HepG2 (cell line): ENCODE measurements around the gene ZFYVE28. TPM values are rescaled to one million over a fixed set of nuclear protein-coding genes. Genes with fewer than 3 reads are reported as not detected.
A peak's percentile ranks its signal among the peaks of the same experiment; 100 is the strongest.

ENCODE experiments used
- ERF ChIP-seq: IDR thresholded peaks from 2 replicates; pipeline ENCODE4 v1.6.1; 2018; ENCODE audit warnings: missing biosample characterization, missing genetic modification reagents
- EZH2 ChIP-seq: conservative IDR thresholded peaks from 2 replicates; pipeline ENCODE4 v1.6.1; 2012; ENCODE audit warnings: mild to moderate bottlenecking, low read depth, low read length, moderate library complexity
- GFI1 ChIP-seq: sonication (generic); formaldehyde crosslinking; IDR thresholded peaks from 2 replicates; pipeline ENCODE4 v1.5.0; 2020; ENCODE audit warnings: missing genetic modification reagents, mild to moderate bottlenecking, borderline replicate concordance
- GLI4 ChIP-seq: sonication (generic); formaldehyde crosslinking; IDR thresholded peaks from 2 replicates; pipeline ENCODE4 v1.5.1; 2020; ENCODE audit warnings: missing genetic modification reagents, mild to moderate bottlenecking, moderate library complexity, borderline replicate concordance
- IKZF1 ChIP-seq: fragments of 450-650 bp; IDR thresholded peaks from 2 replicates; pipeline ENCODE4 v1.7.1; 2016
- MAFG ChIP-seq: sonication (generic); formaldehyde crosslinking; IDR thresholded peaks from 2 replicates; pipeline ENCODE4 v1.5.1; 2020; ENCODE audit warnings: mild to moderate bottlenecking, missing genetic modification reagents
- SATB2 ChIP-seq: sonication (generic); formaldehyde crosslinking; IDR thresholded peaks from 2 replicates; pipeline ENCODE4 v1.5.0; 2020; ENCODE audit warnings: missing genetic modification reagents
- TBX2 ChIP-seq: sonication (generic); formaldehyde crosslinking; IDR thresholded peaks from 2 replicates; pipeline ENCODE4 v1.5.0; 2020; ENCODE audit warnings: missing genetic modification reagents, mild to moderate bottlenecking, borderline replicate concordance
- TCF12 ChIP-seq, 2 experiments: fragments of 450-650 bp in 1 of 2; sonication (generic) in 1 of 2; formaldehyde crosslinking in 1 of 2; IDR thresholded peaks; 2 replicates each; pipeline versions ENCODE4 v1.6.1 to v1.8.0; 2017 to 2022; ENCODE audit warnings: antibody characterized with exemption in 1 of 2, mild to moderate bottlenecking in 1 of 2, missing genetic modification reagents in 1 of 2, moderate library complexity in 1 of 2
- TOPORS ChIP-seq: sonication (generic); formaldehyde crosslinking; IDR thresholded peaks from 2 replicates; pipeline ENCODE4 v1.8.0; 2023; ENCODE audit warnings: mild to moderate bottlenecking, missing genetic modification reagents
- ZFP36L2 ChIP-seq: sonication (generic); formaldehyde crosslinking; IDR thresholded peaks from 2 replicates; pipeline ENCODE4 v1.4.0; 2020; ENCODE audit warnings: missing genetic modification reagents
- ZNF432 ChIP-seq: sonication (generic); formaldehyde crosslinking; IDR thresholded peaks from 2 replicates; pipeline ENCODE4 v1.5.0; 2020; ENCODE audit warnings: missing genetic modification reagents, mild to moderate bottlenecking, borderline replicate concordance
- ZNF510 ChIP-seq: sonication (generic); formaldehyde crosslinking; IDR thresholded peaks from 2 replicates; pipeline ENCODE4 v1.4.0; 2020; ENCODE audit warnings: low read depth, mild to moderate bottlenecking, missing genetic modification reagents
- polyA plus RNA-seq, 8 experiments: library from polyadenylated mRNA; depleted of rRNA in 3 of 8; stranded (reverse) in 7 of 8; unstranded in 1 of 8; fragments of >200 nt; fragmentation: Illumina TruSeq in 4 of 8; extraction: Trizol in 4 of 8; gene quantifications; 2 replicates each; pipeline versions ENCODE4 v1.2.1 to v1.2.3, GENCODE V29; 2011 to 2016; ENCODE audit warnings: low read depth in 4 of 8, missing spikeins in 1 of 8, mixed read lengths in 1 of 8; ENCODE audit not compliant: insufficient read depth in 1 of 8
- total RNA-seq, 5 experiments: library from RNA; depleted of rRNA; stranded (reverse); fragments of >200 nt; fragmentation: Illumina TruSeq; extraction: Trizol; gene quantifications; 2 replicates each; pipeline ENCODE4 v1.2.3, GENCODE V29; 2016; ENCODE audit warnings: low read depth in 1 of 5
- TF ChIP-seq, protein P1 (sequence below): sonication (generic); formaldehyde crosslinking; IDR thresholded peaks from 2 replicates; pipeline ENCODE4 v1.4.0; 2020; ENCODE audit warnings: mild to moderate bottlenecking, missing genetic modification reagents
- TF ChIP-seq, protein P2 (sequence below): sonication (generic); formaldehyde crosslinking; IDR thresholded peaks from 2 replicates; pipeline ENCODE4 v1.8.1; 2023; ENCODE audit warnings: mild to moderate bottlenecking, inconsistent platforms, moderate library complexity, missing genetic modification reagents, borderline replicate concordance
- TF ChIP-seq, protein P3 (sequence below): sonication (generic); formaldehyde crosslinking; IDR thresholded peaks from 2 replicates; pipeline ENCODE4 v1.4.0; 2020; ENCODE audit warnings: mild to moderate bottlenecking, missing genetic modification reagents
- TF ChIP-seq, protein P4 (sequence below): sonication (generic); formaldehyde crosslinking; IDR thresholded peaks from 2 replicates; pipeline ENCODE4 v1.4.0; 2020; ENCODE audit warnings: mild to moderate bottlenecking, missing genetic modification reagents
- TF ChIP-seq, protein P5 (sequence below): sonication (generic); formaldehyde crosslinking; IDR thresholded peaks from 2 replicates; pipeline ENCODE4 v1.5.0; 2020; ENCODE audit warnings: missing genetic modification reagents

ZFYVE28 gene
- total and polyA plus RNA-seq, 2 of the 13 experiments (the other 11 are each of a cell fraction or from before 2014, with no cell fraction given), result 0.12 to 0.22 TPM

DNA sequence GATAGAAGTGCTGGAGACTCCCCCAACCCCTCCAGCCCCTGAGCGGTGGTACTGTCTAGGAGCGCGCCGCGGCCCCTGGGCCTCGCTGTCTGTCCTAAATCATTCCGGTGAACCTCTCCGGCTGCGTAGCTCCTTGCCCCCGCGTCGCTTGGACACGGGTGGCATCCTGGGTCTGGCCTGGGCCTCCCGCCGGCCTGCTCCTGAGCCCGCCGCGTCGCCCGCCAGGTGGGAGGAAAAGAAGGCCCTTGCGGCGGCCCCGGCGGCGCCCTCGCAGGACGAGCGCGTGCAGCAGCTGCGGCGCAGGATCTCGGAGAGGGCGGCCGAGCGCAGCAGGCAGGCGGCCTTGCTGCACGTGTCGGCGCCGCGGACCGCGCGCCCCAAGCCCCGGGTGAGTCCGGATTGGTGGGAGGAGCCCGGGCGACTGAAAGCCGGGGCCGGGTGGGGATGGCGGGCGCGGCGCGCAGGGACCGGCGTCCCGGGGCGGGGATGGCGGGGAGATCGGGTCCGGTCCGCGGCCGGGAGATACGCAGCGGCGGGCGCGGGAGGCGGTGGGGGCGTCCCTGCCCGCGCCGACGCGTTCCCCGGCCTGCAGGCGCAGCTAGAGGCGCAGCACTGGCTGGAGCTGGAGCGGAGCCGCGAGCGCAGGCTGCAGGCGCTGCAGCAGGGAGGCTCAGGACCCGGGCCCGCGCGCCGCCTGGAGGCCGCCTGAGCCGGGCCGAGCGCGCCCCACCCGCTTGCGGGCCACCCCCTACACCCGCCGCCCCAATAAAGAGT is 44.0 kb upstream of the ZFYVE28 start (continued):
- TF ChIP-seq, protein P1, sequence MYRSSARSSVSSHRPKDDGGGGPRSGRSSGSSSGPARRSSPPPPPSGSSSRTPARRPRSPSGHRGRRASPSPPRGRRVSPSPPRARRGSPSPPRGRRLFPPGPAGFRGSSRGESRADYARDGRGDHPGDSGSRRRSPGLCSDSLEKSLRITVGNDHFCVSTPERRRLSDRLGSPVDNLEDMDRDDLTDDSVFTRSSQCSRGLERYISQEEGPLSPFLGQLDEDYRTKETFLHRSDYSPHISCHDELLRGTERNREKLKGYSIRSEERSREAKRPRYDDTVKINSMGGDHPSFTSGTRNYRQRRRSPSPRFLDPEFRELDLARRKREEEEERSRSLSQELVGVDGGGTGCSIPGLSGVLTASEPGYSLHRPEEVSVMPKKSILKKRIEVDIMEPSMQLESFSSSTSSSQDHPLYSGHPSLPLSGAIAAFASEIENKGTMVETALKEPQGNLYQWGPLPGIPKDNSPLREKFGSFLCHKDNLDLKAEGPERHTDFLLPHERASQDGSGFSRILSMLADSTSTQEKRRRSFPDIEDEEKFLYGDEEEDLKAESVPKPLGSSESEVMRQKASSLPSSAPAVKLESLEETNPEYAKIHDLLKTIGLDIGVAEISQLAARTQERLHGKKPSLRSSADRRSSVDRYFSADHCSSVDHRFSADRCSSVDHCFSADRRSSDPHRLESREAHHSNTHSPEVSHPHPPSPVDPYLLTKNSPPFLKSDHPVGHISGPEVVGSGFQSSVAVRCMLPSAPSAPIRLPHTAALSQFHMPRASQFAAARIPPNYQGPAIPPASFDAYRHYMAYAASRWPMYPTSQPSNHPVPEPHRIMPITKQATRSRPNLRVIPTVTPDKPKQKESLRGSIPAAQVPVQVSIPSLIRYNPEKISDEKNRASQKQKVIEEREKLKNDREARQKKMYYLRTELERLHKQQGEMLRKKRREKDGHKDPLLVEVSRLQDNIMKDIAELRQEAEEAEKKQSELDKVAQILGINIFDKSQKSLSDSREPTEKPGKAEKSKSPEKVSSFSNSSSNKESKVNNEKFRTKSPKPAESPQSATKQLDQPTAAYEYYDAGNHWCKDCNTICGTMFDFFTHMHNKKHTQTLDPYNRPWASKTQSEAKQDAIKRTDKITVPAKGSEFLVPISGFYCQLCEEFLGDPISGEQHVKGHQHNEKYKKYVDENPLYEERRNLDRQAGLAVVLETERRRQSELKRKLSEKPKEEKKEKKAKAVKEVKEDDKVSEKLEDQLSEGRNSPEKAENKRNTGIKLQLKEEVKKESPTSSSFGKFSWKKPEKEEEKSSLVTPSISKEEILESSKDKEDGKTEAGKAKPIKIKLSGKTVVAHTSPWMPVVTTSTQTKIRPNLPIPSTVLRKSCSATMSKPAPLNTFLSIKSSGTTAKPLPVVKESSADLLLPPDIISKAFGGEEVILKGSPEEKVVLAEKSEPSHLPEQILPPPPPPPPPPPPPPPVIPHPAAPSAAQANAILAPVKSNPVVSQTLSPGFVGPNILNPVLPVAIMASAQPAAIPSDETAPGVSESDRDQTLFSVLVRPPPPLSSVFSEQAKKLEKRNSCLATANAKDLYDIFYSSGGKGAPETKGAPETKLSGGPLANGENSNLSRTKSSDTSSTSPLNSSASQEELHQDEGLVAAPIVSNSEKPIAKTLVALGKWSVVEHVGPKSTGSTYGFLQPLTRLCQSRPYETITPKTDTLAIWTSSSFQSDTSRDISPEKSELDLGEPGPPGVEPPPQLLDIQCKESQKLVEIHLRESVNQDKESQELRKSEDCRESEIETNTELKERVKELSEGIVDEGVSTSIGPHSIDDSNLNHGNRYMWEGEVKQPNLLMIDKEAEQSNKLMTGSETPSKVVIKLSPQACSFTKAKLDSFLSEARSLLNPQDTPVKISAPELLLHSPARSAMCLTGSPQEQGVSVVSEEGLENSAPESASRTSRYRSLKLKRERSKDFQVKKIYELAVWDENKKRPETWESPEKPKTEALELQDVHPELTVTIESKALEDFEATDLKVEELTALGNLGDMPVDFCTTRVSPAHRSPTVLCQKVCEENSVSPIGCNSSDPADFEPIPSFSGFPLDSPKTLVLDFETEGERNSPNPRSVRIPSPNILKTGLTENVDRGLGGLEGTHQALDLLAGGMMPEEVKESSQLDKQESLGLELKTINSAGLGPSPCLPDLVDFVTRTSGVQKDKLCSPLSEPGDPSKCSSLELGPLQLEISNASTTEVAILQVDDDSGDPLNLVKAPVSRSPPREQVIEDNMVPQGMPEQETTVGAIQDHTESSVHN (CRISPR knock-in tag), result peak; percentile 26; the same call in 1 of the 2 replicates
- no peak; the same call in 1 of the 2 replicates for TF ChIP-seq GFI1
- TF ChIP-seq, protein P2, sequence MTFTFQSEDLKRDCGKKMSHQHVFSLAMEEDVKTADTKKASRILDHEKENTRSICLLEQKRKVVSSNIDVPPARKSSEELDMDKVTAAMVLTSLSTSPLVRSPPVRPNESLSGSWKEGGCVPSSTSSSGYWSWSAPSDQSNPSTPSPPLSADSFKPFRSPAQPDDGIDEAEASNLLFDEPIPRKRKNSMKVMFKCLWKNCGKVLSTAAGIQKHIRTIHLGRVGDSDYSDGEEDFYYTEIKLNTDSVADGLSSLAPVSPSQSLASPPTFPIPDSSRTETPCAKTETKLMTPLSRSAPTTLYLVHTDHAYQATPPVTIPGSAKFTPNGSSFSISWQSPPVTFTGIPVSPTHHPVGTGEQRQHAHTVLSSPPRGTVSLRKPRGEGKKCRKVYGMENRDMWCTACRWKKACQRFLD (CRISPR knock-in tag), result no peak; the same call in 1 of the 2 replicates
- TF ChIP-seq, protein P3, sequence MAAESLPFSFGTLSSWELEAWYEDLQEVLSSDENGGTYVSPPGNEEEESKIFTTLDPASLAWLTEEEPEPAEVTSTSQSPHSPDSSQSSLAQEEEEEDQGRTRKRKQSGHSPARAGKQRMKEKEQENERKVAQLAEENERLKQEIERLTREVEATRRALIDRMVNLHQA (CRISPR knock-in tag), result no peak
- TF ChIP-seq GLI4 (CRISPR knock-in tag), result no peak
- no peak; the same call in 1 of the 2 replicates for TF ChIP-seq ERF (CRISPR knock-in tag)
- TF ChIP-seq ZNF510 (CRISPR knock-in tag), result no peak; the same call in 1 of the 2 replicates
- TF ChIP-seq EZH2, result no peak
- TF ChIP-seq TBX2, result peak; percentile 48; the same call in 1 of the 2 replicates
- no peak for TF ChIP-seq TCF12 (IDR thresholded peaks at IDR 0.05)
- no peak for TF ChIP-seq TCF12 (CRISPR knock-in tag; IDR thresholded peaks at IDR 0.05)
- no peak for TF ChIP-seq IKZF1
- peak; percentile 94 for TF ChIP-seq SATB2
- no peak for TF ChIP-seq ZFP36L2 (CRISPR knock-in tag)
- TF ChIP-seq, protein P4, sequence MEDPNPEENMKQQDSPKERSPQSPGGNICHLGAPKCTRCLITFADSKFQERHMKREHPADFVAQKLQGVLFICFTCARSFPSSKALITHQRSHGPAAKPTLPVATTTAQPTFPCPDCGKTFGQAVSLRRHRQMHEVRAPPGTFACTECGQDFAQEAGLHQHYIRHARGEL (CRISPR knock-in tag), result no peak
- peak; percentile 80 for TF ChIP-seq TOPORS (CRISPR knock-in tag)
- TF ChIP-seq, protein P5, sequence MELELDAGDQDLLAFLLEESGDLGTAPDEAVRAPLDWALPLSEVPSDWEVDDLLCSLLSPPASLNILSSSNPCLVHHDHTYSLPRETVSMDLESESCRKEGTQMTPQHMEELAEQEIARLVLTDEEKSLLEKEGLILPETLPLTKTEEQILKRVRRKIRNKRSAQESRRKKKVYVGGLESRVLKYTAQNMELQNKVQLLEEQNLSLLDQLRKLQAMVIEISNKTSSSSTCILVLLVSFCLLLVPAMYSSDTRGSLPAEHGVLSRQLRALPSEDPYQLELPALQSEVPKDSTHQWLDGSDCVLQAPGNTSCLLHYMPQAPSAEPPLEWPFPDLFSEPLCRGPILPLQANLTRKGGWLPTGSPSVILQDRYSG (CRISPR knock-in tag), result peak; percentile 96
- TF ChIP-seq ZNF432 (CRISPR knock-in tag), result 0 out of 2 replicates have a peak, but pooled peaks have one; percentile 52
- no peak for TF ChIP-seq MAFG
